ENCODE results near the gene FLG. TPM values are rescaled to one million over a fixed set of nuclear protein-coding genes. Genes with fewer than 3 reads are reported as not detected.
A peak's percentile ranks its signal among the peaks of the same experiment; 100 is the strongest.
"Not testable (repeated sequence)": the region's sequence is repeated elsewhere in the genome, so short reads cannot be mapped to it uniquely, and the experiment has no call there.

The FLG gene
- total RNA-seq, 2 donors from 2014 or later: not detected

- intact Hi-C loops (cut with DNase I): not testable (repeated sequence)
- DNase-seq (ENCODE audit: low spot score): peak; percentile 47
Measured at GRCh38 chr1:152306123-152306522, 18.9 kb downstream of the FLG start.

DNA sequence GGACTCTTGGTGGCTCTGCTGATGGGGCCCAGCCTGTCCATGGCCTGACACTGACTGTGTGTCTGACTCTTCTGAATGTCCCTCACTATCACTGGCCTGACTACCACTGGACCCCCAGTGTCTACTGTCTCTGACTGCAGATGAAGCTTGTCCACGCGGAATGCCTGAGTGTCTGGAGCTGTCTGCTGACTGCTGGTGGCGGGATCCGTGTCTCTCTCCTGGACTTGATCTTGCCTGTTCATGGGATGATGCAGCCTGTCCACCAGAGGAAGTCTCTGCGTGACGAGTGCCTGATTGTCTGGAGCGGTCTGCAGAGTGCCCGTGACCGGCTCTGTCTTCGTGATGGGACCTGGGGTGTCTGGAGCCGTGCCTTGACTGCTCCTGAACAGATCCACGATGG lies 20.3 kb downstream of the FLG start:
- intact Hi-C loops (cut with DNase I): not testable (repeated sequence)
- peak; percentile 54 for DNase-seq (ENCODE audit: low spot score)

DNA sequence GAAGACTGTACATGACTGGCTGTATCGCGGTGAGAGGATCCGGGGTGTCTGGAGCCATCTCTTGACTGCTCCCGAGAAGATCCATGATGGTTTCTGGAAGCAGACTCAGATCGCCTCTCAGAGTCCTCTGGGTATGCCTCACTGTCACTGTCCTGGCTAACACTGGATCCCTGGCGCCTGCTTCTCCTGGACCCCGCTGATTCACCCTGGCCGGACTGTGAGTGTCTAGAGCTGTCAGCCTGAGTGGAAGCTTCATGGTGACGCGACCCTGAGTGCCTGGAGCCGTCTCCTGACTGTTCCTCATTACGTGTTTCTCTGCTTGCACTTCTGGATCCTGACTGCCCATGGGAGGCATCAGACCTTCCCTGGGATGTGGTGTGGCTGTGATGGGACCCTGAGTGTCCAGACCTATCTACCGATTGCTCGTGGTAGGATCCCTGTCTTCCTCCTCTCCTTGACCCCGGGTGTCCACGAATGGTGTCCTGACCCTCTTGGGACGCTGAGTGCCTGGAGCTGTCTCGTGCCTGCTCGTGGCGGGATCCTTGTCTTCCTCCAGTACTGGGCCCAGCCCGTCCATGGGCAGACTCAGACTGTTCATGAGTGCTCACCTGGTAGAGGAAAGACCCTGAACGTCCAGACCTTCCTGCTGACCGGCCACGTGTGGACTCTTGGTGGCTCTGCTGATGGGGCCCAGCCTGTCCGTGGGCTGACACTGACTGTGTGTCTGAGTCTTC lies 21.7 kb downstream of the FLG start:
- DNase-seq (ENCODE audit: low spot score): peak; percentile 44

GRCh38 chr1:152256394-152256793 lies 68.6 kb downstream of the FLG start:
- DNase-seq (ENCODE audit: low spot score); intact Hi-C loops (cut with DNase I): not testable (repeated sequence)

More for the DNA sequence above, 21.7 kb downstream of the FLG start:
- intact Hi-C loops (cut with DNase I): not testable (repeated sequence)

Other genes with a start within 250 kb of the FLG start
- gene TCHHL1, start 236.2 kb downstream of the FLG start, total RNA-seq: not detected
- under 1 TPM; 0.14 to 0.23 TPM for gene TCHH, start 209.8 kb downstream of the FLG start, total RNA-seq
- gene RPTN, start 166.0 kb downstream of the FLG start, total RNA-seq: not detected
- under 1 TPM in 1 of 2 donors, not detected in 1; 0.05 TPM for gene HRNR, start 101.0 kb downstream of the FLG start, total RNA-seq
- not detected for gene FLG2, start 34.8 kb upstream of the FLG start, total RNA-seq
- gene CRNN, start 89.0 kb upstream of the FLG start, total RNA-seq: not detected
- gene LCE5A, start 185.6 kb upstream of the FLG start, total RNA-seq: not detected
- gene CRCT1, start 189.2 kb upstream of the FLG start, total RNA-seq: not detected
- gene LCE3E, start 241.5 kb upstream of the FLG start, total RNA-seq: not detected

Data from posterior vena cava (tissue), 2 donors.